Endothelial cell of hepatic sinusoid (primary cell): Measurements from ENCODE around the gene PCTP.

ENCODE experiments used
- in situ Hi-C: cut with HindIII; loops from 2 replicates; pipeline ENCODE4 v1.10.0; 2017; ENCODE audit warnings: low sequenced_read_pairs

PCTP gene

GRCh38 chr17:55749985-55750384 lies 866 bp upstream of the PCTP start:
- in situ Hi-C loops: loop anchor here (5.0 kb wide), 1 partner anchor 93 kb away; no protein-coding TSS in a partner anchor

GRCh38 chr17:55751720-55752250 lies 934 bp downstream of the PCTP start:
- in situ Hi-C loops: loop anchor here (5.0 kb wide), 1 partner anchor 94 kb away; no protein-coding TSS in a partner anchor

GRCh38 chr17:55756689-55757088 lies 5.8 kb downstream of the PCTP start:
- in situ Hi-C loops: no loop called here

GRCh38 chr17:55757659-55758058 lies 6.8 kb downstream of the PCTP start:
- in situ Hi-C loops: no loop called here

GRCh38 chr17:55758171-55758570 lies 7.3 kb downstream of the PCTP start:
- in situ Hi-C loops: no loop called here

GRCh38 chr17:55760643-55761355 lies 9.9 kb downstream of the PCTP start:
- in situ Hi-C loops: no loop called here

- in situ Hi-C loops: no loop called here
Measured at GRCh38 chr17:55762086-55762858, 11.4 kb downstream of the PCTP start.

- in situ Hi-C loops: no loop called here
Measured at GRCh38 chr17:55763856-55764255, 13.0 kb downstream of the PCTP start.

GRCh38 chr17:55764610-55765009 lies 13.8 kb downstream of the PCTP start:
- in situ Hi-C loops: no loop called here

GRCh38 chr17:55765472-55765871 lies 14.6 kb downstream of the PCTP start:
- in situ Hi-C loops: no loop called here

- in situ Hi-C loops: no loop called here
Measured at GRCh38 chr17:55768936-55769624, 18.2 kb downstream of the PCTP start.

- in situ Hi-C loops: no loop called here
Measured at GRCh38 chr17:55769625-55770000, 18.8 kb downstream of the PCTP start.

GRCh38 chr17:55770196-55770870 lies 19.5 kb downstream of the PCTP start:
- in situ Hi-C loops: loop anchor here (5.0 kb wide), 1 partner anchor 48 kb away; the partner anchor contains the start of gene TMEM100

GRCh38 chr17:55772086-55772485 lies 21.2 kb downstream of the PCTP start:
- in situ Hi-C loops: loop anchor here (5.0 kb wide), 1 partner anchor 50 kb away; the partner anchor contains the start of gene TMEM100

GRCh38 chr17:55773671-55774070 lies 22.8 kb downstream of the PCTP start:
- in situ Hi-C loops: loop anchor here (5.0 kb wide), 1 partner anchor 51 kb away; the partner anchor contains the start of gene TMEM100

GRCh38 chr17:55774846-55775271 lies 24.0 kb downstream of the PCTP start:
- in situ Hi-C loops: loop anchor here (5.0 kb wide), 1 partner anchor 53 kb away; the partner anchor contains the start of gene TMEM100

GRCh38 chr17:55776271-55776670 lies 25.4 kb downstream of the PCTP start:
- in situ Hi-C loops: no loop called here

- in situ Hi-C loops: no loop called here
Measured at GRCh38 chr17:55777471-55777971, 26.7 kb downstream of the PCTP start.

- in situ Hi-C loops: no loop called here
Measured at GRCh38 chr17:55778389-55779118, 27.7 kb downstream of the PCTP start.
